ENCODE data around the gene RAB40A. TPM values are rescaled to one million over a fixed set of nuclear protein-coding genes. Genes with fewer than 3 reads are reported as not detected.
A peak's percentile ranks its signal among the peaks of the same experiment; 100 is the strongest.

Gene RAB40A
- total RNA-seq, 1 experiment from 2014 or later: not detected

GRCh38 chrX:103536732-103537131 lies 17.4 kb upstream of the RAB40A start:
- H3K27ac Mint-ChIP-seq: no peak overlapping the region; a peak in 1 of 7 replicates
- TF ChIP-seq CTCF (conservative IDR thresholded peaks at IDR 0.05): peak; percentile 24; the same call in 2 of the 3 replicates
- H2BK20ac ChIP-seq (ENCODE audit: low read depth, low read length, poor library complexity, severe bottlenecking): no peak overlapping the region
- no peak overlapping the region for H3K23ac ChIP-seq (ENCODE audit: insufficient read length, low read depth, low read length)
- H3K18ac ChIP-seq (ENCODE audit: insufficient read length, low read depth, low read length): no peak overlapping the region
- no peak overlapping the region for H3K14ac ChIP-seq (ENCODE audit: insufficient read depth, low read length)
- no peak overlapping the region for H4K5ac ChIP-seq (ENCODE audit: insufficient read length, low read depth, low read length)
- no peaks in the 10 kb centered on the region for H3K79me1 ChIP-seq (ENCODE audit: insufficient read depth, low read depth, low read length, poor library complexity, severe bottlenecking)
- H2BK15ac ChIP-seq (ENCODE audit: low read depth, low read length): no peak overlapping the region
- no peak overlapping the region for H3K27ac ChIP-seq (ENCODE audit: insufficient read length, low read depth, low read length)
- no peak overlapping the region for H2AFZ ChIP-seq (ENCODE audit: low read length)
- H2BK12ac ChIP-seq (ENCODE audit: insufficient read length, low read depth, low read length): no peak overlapping the region
- no peak overlapping the region for H3T11ph ChIP-seq (ENCODE audit: low read length)
- H3K9me3 Mint-ChIP-seq: peaks cover 0 to 34% of the 10 kb centered on the region in 2 experiments; a peak in 2 of 5 replicates
- no peak overlapping the region for H3K4me2 ChIP-seq (ENCODE audit: insufficient read depth, insufficient read length, low read length)
- no peak overlapping the region for H3K4ac ChIP-seq (ENCODE audit: low read depth, low read length)
- H4K20me1 ChIP-seq (ENCODE audit: control insufficient read depth, insufficient read depth, insufficient read length): no peaks in the 10 kb centered on the region
- H2BK120ac ChIP-seq (ENCODE audit: low read depth, low read length, poor library complexity, severe bottlenecking): no peak overlapping the region
- peaks cover 4% of the 10 kb centered on the region for H3K23me2 ChIP-seq (ENCODE audit: insufficient read length, low read depth, low read length, poor library complexity, severe bottlenecking)
- no peaks in the 10 kb centered on the region for H3K79me2 ChIP-seq (ENCODE audit: insufficient read depth, low read length)
- no peaks in the 10 kb centered on the region; the same call in 1 of the 2 replicates for H3K27me3 Mint-ChIP-seq (ENCODE audit: low read depth)
- H4K8ac ChIP-seq (replicated peaks; ENCODE audit: insufficient read length, low read depth, low read length): no peak overlapping the region
- H3K9ac ChIP-seq (ENCODE audit: extremely low read depth, insufficient read length, low read length): no peak overlapping the region
- no peak overlapping the region for H4K91ac ChIP-seq (ENCODE audit: insufficient read length, low read depth, low read length)
- peaks cover 0 to 6% of the 10 kb centered on the region in 2 experiments; a peak in 2 of 4 replicates for H3K4me1 Mint-ChIP-seq
- H3K27me3 ChIP-seq (ENCODE audit: insufficient read depth, low read length): no peaks in the 10 kb centered on the region
- H2BK5ac ChIP-seq (ENCODE audit: insufficient read length, low read length): no peak overlapping the region
- no peaks in the 10 kb centered on the region for H3K9me3 ChIP-seq (ENCODE audit: control insufficient read depth, low read depth, low read length)
- H3K56ac ChIP-seq (ENCODE audit: insufficient read length, low read depth, low read length): no peak overlapping the region
- no peaks in the 10 kb centered on the region for H3K36me3 Mint-ChIP-seq (ENCODE audit: insufficient read depth in 1 of 3, low read depth in 3 of 3)
- H3K4me3 Mint-ChIP-seq: no peak overlapping the region
- DNase-seq: no peak
- H3K4me1 ChIP-seq (ENCODE audit: insufficient read depth, low read length): no peaks in the 10 kb centered on the region
- no peak overlapping the region for H2AK5ac ChIP-seq (ENCODE audit: insufficient read length, low read length)
